DOHH2 (cell line): ENCODE data around the gene AVPR2.

Experiments used
- H3F3A ChIP-seq: fragments of 200-600 bp; sonication (generic), shearing (Covaris generic); 2 replicates; pipeline ENCODE4 v1.6.0; 2016; ENCODE audit warnings: antibody characterized with exemption, mild to moderate bottlenecking; ENCODE audit not compliant: control insufficient read depth, insufficient read depth
- H3K27ac ChIP-seq: fragments of 200-600 bp; sonication (generic); 2 replicates; pipeline ENCODE4 v1.5.1; 2014; ENCODE audit warnings: low read depth, mild to moderate bottlenecking, low read length, moderate library complexity
- H3K27me3 ChIP-seq: fragments of 200-600 bp; sonication (generic); 2 replicates; pipeline ENCODE4 v1.6.1; 2014; ENCODE audit warnings: mild to moderate bottlenecking, low read length, mixed read lengths; ENCODE audit not compliant: control insufficient read depth
- H3K36me3 ChIP-seq: fragments of 200-600 bp; sonication (generic); 2 replicates; pipeline ENCODE4 v1.6.1; 2014; ENCODE audit warnings: mild to moderate bottlenecking, low read length, moderate library complexity, mixed read lengths; ENCODE audit not compliant: control insufficient read depth
- H3K4me1 ChIP-seq: fragments of 200-600 bp; sonication (generic); 2 replicates; pipeline ENCODE4 v1.6.1; 2014; ENCODE audit warnings: mild to moderate bottlenecking, low read length, mixed read lengths; ENCODE audit not compliant: control insufficient read depth
- H3K4me2 ChIP-seq: fragments of 200-600 bp; sonication (generic); 2 replicates; pipeline ENCODE4 v1.6.0; 2014; ENCODE audit warnings: mild to moderate bottlenecking, low read length, moderate library complexity
- H3K4me3 ChIP-seq: fragments of 200-600 bp; sonication (generic); 2 replicates; pipeline ENCODE4 v1.5.1; 2014; ENCODE audit warnings: mild to moderate bottlenecking, low read length, mixed read lengths
- H3K79me2 ChIP-seq: fragments of 200-600 bp; sonication (generic); 2 replicates; pipeline ENCODE4 v1.6.1; 2014; ENCODE audit warnings: mild to moderate bottlenecking, low read length, mixed read lengths; ENCODE audit not compliant: control insufficient read depth
- H3K9me2 ChIP-seq: fragments of 200-600 bp; sonication (generic); replicated peaks from 2 replicates; pipeline ENCODE4 v1.6.1; 2014; ENCODE audit warnings: mild to moderate bottlenecking, low read length, mixed read lengths; ENCODE audit not compliant: control insufficient read depth
- H3K9me3 ChIP-seq: fragments of 200-600 bp; sonication (generic); 2 replicates; pipeline ENCODE4 v1.6.1; 2014; ENCODE audit warnings: antibody characterized with exemption, low read length, mixed read lengths; ENCODE audit not compliant: control insufficient read depth, insufficient read depth
- H4K20me1 ChIP-seq: fragments of 200-600 bp; sonication (generic); 2 replicates; pipeline ENCODE4 v1.6.0; 2014; ENCODE audit warnings: low read depth, mild to moderate bottlenecking, antibody characterized with exemption, low read length, moderate library complexity; ENCODE audit not compliant: control insufficient read depth, insufficient read depth
- EZH2phosphoT487 ChIP-seq: fragments of 200-600 bp; sonication (generic); IDR thresholded peaks from 2 replicates; pipeline ENCODE4 v1.6.1; 2017; ENCODE audit warnings: borderline replicate concordance, mild to moderate bottlenecking, antibody characterized with exemption, low read length, moderate library complexity, mixed read lengths
- TF ChIP-seq, protein P1 (sequence below): fragments of 200-600 bp; sonication (generic); IDR thresholded peaks from one replicate; pipeline ENCODE4 v1.5.1; 2014; ENCODE audit warnings: antibody characterized with exemption, mild to moderate bottlenecking, low read depth, low read length; ENCODE audit not compliant: poor library complexity, severe bottlenecking

The AVPR2 gene

DNA sequence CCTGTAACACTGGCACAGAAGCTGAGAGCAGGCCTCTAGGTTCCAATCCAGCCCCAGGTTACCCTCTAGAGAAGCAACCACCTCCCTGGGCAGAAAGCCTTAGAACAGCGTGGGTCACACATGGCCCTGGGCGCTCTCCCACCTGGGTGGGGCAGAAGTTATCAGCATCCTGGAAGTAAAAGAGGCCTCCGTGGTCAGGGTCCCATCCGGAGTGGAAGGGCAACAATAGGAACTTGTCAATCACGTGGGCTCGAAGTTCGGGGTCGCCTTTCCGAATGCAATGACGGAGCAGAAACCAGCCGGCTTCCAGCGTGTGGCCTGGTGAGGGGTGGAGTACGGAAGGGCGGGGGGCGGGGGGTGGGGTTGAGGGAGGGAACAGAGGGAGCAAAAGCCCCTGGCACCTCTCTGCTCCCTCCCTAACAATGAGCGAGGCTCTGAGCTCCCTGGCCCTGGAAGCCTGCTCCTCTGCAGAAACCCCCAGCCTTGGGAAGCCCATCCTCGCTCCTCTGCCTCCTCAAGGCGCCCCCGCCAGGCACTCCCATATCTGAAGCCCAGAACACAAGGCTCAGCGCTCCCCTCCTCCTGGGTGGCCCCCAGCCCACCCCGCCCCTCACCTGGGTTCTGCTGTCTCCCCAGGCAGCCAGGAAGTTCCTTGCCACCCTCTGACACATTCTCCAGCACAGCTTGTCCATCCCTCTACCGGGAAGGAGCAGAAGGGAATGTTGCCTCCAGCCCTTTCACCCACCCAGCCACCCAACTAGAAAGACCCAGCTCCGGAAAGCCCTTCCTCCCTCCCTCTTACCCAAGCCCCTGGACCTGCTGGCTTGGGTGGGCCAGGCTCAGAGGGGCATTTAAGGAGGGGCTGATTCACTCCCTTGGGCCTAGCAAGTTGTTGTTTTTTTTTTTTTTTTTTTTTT, 37.1 kb downstream of the AVPR2 start:
- TF ChIP-seq EZH2phosphoT487, result no peak
- TF ChIP-seq, protein P1, sequence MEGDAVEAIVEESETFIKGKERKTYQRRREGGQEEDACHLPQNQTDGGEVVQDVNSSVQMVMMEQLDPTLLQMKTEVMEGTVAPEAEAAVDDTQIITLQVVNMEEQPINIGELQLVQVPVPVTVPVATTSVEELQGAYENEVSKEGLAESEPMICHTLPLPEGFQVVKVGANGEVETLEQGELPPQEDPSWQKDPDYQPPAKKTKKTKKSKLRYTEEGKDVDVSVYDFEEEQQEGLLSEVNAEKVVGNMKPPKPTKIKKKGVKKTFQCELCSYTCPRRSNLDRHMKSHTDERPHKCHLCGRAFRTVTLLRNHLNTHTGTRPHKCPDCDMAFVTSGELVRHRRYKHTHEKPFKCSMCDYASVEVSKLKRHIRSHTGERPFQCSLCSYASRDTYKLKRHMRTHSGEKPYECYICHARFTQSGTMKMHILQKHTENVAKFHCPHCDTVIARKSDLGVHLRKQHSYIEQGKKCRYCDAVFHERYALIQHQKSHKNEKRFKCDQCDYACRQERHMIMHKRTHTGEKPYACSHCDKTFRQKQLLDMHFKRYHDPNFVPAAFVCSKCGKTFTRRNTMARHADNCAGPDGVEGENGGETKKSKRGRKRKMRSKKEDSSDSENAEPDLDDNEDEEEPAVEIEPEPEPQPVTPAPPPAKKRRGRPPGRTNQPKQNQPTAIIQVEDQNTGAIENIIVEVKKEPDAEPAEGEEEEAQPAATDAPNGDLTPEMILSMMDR, result no peak
- Histone ChIP-seq H3K9me3 (no peaks in the 10 kb centered on the region), H3K4me3 (no peak overlapping the region), H3K27me3 (no peaks in the 10 kb centered on the region), H3F3A (no peaks in the 10 kb centered on the region), H4K20me1 (no peaks in the 10 kb centered on the region), H3K4me2 (no peak overlapping the region), H3K4me1 (peaks cover 11% of the 10 kb centered on the region), H3K27ac (no peak overlapping the region), H3K79me2 (no peaks in the 10 kb centered on the region), H3K36me3 (peaks cover 4% of the 10 kb centered on the region; the same call in 1 of the 2 replicates), H3K9me2 (no peaks in the 10 kb centered on the region)

DNA sequence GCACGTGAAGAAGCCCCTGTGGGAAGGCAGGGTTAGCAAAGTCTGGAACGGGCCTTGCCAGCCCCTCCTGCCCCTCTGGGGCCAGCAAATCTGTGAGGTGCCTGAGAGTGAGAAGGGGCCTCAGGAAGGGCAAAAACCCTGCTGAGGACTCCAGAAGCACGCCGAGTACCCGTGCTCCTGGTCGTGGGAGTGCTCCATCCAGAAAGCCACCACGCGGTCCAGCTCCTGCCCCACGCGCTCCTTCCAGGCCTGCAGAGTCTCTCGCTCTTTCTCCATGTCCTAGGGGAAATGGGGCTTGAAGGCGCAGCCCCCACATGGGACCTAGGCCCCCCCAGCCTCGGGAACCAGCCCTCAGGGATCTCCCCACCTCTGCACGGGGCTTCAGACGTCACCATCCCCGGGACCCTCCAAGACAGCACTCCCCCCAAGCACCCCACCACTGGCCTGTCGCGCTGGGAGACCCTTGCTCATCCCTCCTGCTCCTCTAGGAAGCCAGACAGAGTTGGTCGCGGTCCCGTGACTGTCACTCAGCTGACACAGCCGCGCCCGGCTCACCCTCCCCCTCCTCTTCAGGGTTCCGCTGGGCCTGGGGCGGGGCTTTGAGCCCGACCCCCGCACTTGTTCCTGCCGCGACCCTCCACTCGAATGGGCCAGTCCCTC, 39.8 kb downstream of the AVPR2 start, which contains the start of gene RENBP:
Gene RENBP, minus strand, starts transcription at position 504 of the 660 bp plus-strand sequence. Its CDS starts 33 bp downstream, at position 471.
- Histone ChIP-seq H3K4me1 (peaks cover 11% of the 10 kb centered on the region), H3K9me2 (no peaks in the 10 kb centered on the region), H3K27me3 (no peaks in the 10 kb centered on the region), H3K9me3 (no peaks in the 10 kb centered on the region), H3K36me3 (peaks cover 18% of the 10 kb centered on the region), H3K4me2 (peak within 1 kb of the TSS; percentile 58), H3K27ac (no peak within 1 kb of the TSS), H3K4me3 (peak within 1 kb of the TSS; percentile 43), H3K79me2 (no peaks in the 10 kb centered on the region), H4K20me1 (no peaks in the 10 kb centered on the region; the same call in 1 of the 2 replicates), H3F3A (peaks cover 5% of the 10 kb centered on the region; the same call in 1 of the 2 replicates)
- TF ChIP-seq, protein P1, result no peak
- no peak for TF ChIP-seq EZH2phosphoT487

DNA sequence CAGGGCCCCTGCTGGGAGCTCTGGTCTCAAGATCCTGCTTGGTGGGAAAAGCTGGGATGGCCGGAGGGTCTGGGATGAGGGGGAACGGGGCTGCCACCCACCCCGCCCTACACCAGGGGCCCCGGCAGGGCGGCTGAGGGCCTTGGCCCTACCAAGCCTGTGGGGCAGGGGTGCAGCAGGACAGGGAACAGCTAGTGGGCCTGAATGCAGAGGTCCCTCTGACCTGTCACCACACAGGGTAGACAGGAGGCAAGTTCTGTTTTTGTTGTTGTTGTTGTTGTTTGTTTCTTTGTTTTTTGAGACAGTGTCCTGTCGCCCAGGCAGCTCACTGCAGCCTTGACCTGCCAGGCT, 40.3 kb downstream of the AVPR2 start:
- peaks cover 18% of the 10 kb centered on the region for H3K36me3 ChIP-seq
- H3K4me3 ChIP-seq, result peak overlapping the region; percentile 43
- no peaks in the 10 kb centered on the region for H3K79me2 ChIP-seq
- H3K27ac ChIP-seq, result no peak overlapping the region
- peak overlapping the region; percentile 58 for H3K4me2 ChIP-seq
- no peaks in the 10 kb centered on the region for H3K27me3 ChIP-seq
- TF ChIP-seq, protein P1, result no peak
- no peak for TF ChIP-seq EZH2phosphoT487
- no peaks in the 10 kb centered on the region; the same call in 1 of the 2 replicates for H4K20me1 ChIP-seq
- H3K9me3 ChIP-seq, result no peaks in the 10 kb centered on the region
- H3K9me2 ChIP-seq, result no peaks in the 10 kb centered on the region
- peaks cover 11% of the 10 kb centered on the region for H3K4me1 ChIP-seq
- H3F3A ChIP-seq, result peaks cover 5% of the 10 kb centered on the region; the same call in 1 of the 2 replicates
